ENCODE data around the gene NRG2. TPM values are rescaled to one million over a fixed set of nuclear protein-coding genes. Genes with fewer than 3 reads are reported as not detected.

NRG2 gene
- total RNA-seq, 1 donor from 2014 or later, result 2.0 TPM

GRCh38 chr5:139797335-139797734 is 245.8 kb downstream of the NRG2 start:
- H3K4me1 Mint-ChIP-seq, result peaks cover 3% of the 10 kb centered on the region
- peaks cover 95% of the 10 kb centered on the region for H3K27me3 Mint-ChIP-seq (ENCODE audit: low read depth)
- DNase-seq (ENCODE audit: low spot score in 2 of 2, unreplicated experiment in 2 of 2), result no peak
- no peak for TF ChIP-seq CTCF (IDR thresholded peaks at IDR 0.05; ENCODE audit: unreplicated experiment)
- no peak overlapping the region for H3K27ac Mint-ChIP-seq
- H3K36me3 Mint-ChIP-seq, result no peaks in the 10 kb centered on the region
- H3K4me3 Mint-ChIP-seq, result no peak overlapping the region
- no peaks in the 10 kb centered on the region for H3K9me3 Mint-ChIP-seq

Other genes with a start within 250 kb of the NRG2 start
- 0.78 to 0.95 TPM (median 0.86 TPM) in 3 replicates for gene PSD2, start 247.5 kb downstream of the NRG2 start, total RNA-seq
- 8.1 to 8.5 TPM (median 8.3 TPM) in 3 replicates for gene PURA, start 70.8 kb upstream of the NRG2 start, total RNA-seq
- gene IGIP, start 82.6 kb upstream of the NRG2 start, total RNA-seq, result 2.6 to 3.2 TPM (median 2.8 TPM) in 3 replicates
- gene CYSTM1, start 131.9 kb upstream of the NRG2 start, total RNA-seq, result 10.0 to 12.1 TPM (median 11.4 TPM) in 3 replicates

All from mesothelial cell of epicardium (in vitro differentiated cells).